Stomach (tissue), 4 donors: ENCODE data around the gene TTC8.

Experiments used
- POLR2A ChIP-seq, 4 donors: fragments of 450-650 bp; IDR thresholded peaks; one replicate each; pipeline ENCODE4 v1.6.1; 2016; ENCODE audit warnings: antibody characterized with exemption in 4 of 4, control low read depth in 2 of 4, mild to moderate bottlenecking in 1 of 4, moderate library complexity in 1 of 4
- POLR2AphosphoS5 ChIP-seq, 3 donors: sonication (generic); formaldehyde crosslinking; IDR thresholded peaks; one replicate each; pipeline ENCODE4 v1.6.1; 2016; ENCODE audit warnings: antibody characterized with exemption in 3 of 3
- TF ChIP-seq, protein P1 (sequence below), 7 experiments: fragments of 450-650 bp in 4 of 7; fragments of 200-600 bp in 3 of 7; sonication (generic) in 3 of 7; IDR thresholded peaks; one replicate each; pipeline ENCODE4 v1.5.1; 2016 to 2019; ENCODE audit warnings: antibody characterized with exemption in 7 of 7, control low read depth in 2 of 7, mild to moderate bottlenecking in 1 of 7

DNA sequence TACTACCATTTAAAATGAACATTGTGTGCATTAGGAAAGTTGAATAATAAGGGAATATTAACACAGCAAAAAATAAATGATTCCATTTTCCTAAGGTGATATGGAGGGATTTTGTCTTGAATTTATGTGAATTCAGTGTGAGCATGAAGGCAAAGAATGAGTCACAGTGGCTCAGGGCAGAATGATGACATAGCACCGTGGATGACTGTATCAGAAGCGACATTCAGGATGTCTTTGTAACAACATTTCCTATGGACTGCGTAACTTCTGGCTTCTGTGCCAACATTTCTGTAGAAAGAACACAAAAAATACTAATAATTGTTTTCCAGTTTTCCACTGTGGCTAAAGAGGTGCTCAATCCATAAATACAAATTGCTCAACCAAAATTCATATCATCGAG lies 54.6 kb downstream of the TTC8 start:
- TF ChIP-seq, protein P1, sequence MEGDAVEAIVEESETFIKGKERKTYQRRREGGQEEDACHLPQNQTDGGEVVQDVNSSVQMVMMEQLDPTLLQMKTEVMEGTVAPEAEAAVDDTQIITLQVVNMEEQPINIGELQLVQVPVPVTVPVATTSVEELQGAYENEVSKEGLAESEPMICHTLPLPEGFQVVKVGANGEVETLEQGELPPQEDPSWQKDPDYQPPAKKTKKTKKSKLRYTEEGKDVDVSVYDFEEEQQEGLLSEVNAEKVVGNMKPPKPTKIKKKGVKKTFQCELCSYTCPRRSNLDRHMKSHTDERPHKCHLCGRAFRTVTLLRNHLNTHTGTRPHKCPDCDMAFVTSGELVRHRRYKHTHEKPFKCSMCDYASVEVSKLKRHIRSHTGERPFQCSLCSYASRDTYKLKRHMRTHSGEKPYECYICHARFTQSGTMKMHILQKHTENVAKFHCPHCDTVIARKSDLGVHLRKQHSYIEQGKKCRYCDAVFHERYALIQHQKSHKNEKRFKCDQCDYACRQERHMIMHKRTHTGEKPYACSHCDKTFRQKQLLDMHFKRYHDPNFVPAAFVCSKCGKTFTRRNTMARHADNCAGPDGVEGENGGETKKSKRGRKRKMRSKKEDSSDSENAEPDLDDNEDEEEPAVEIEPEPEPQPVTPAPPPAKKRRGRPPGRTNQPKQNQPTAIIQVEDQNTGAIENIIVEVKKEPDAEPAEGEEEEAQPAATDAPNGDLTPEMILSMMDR (IDR thresholded peaks at IDR 0.05), result no peak
- TF ChIP-seq POLR2A (IDR thresholded peaks at IDR 0.05), result no peak
- no peak for TF ChIP-seq POLR2AphosphoS5 (IDR thresholded peaks at IDR 0.05)
